ENCODE data around the gene THOC2. TPM values are rescaled to one million over a fixed set of nuclear protein-coding genes. Genes with fewer than 3 reads are reported as not detected.

Gene THOC2
- total and polyA plus RNA-seq, 2 donors (not counting 1 experiment from before 2014, with no cell fraction given), result 34.7 to 113 TPM

GRCh38 chrX:123720486-123720885, 12.4 kb downstream of the THOC2 start:
- Mint-ChIP-seq H3K4me3 (no peak overlapping the region), H3K4me1 (peaks cover 28% of the 10 kb centered on the region), H3K27ac (no peak overlapping the region), H3K27me3 (no peaks in the 10 kb centered on the region), H3K9me3 (ENCODE audit: insufficient read depth) (no peaks in the 10 kb centered on the region)
- DNase-seq (no peak), ATAC-seq (ENCODE audit: low read depth) (no peak)
- WGBS (ENCODE audit: insufficient coverage), result no CpG with 5 or more reads among the region's 2 CpGs
- H3K4me2 ChIP-seq (replicated peaks; ENCODE audit: low read depth, low read length, poor library complexity, severe bottlenecking), result no peak overlapping the region
- CTCF ChIA-PET, result no interaction called here
- H3K79me2 ChIP-seq (ENCODE audit: control insufficient read depth, insufficient read depth, low read length), result peaks cover 91% of the 10 kb centered on the region
- POLR2A ChIA-PET, result no interaction called here
- H3K9ac ChIP-seq (ENCODE audit: low read length), result no peak overlapping the region
- H4K20me1 ChIP-seq (ENCODE audit: control insufficient read depth, insufficient read depth, low read length, poor library complexity, severe bottlenecking), result peaks cover 6% of the 10 kb centered on the region
- peaks cover 0 to 3% (median 0%) of the 10 kb centered on the region in 3 donors for H3K9me3 ChIP-seq (ENCODE audit: control extremely low read depth in 1 of 3, control insufficient read depth in 2 of 3, insufficient read depth in 1 of 3, low read length in 2 of 3)
- no peaks in the 10 kb centered on the region for H3K36me3 ChIP-seq (replicated peaks in 1 of 2; ENCODE audit: control extremely low read depth in 1 of 2, control insufficient read depth in 1 of 2, extremely low read depth in 1 of 2, insufficient read depth in 2 of 2, low read length in 1 of 2)
- H3K27me3 ChIP-seq (replicated peaks in 1 of 4; ENCODE audit: control extremely low read depth in 1 of 4, control insufficient read depth in 3 of 4, insufficient read depth in 4 of 4, low read length in 3 of 4), result no peaks in the 10 kb centered on the region
- H2AFZ ChIP-seq (ENCODE audit: insufficient read depth, low read depth, low read length, poor library complexity, severe bottlenecking), result no peak overlapping the region
- H3K4me3 ChIP-seq (ENCODE audit: control extremely low read depth in 1 of 5, extremely low read depth in 1 of 5, insufficient read depth in 1 of 5, low read depth in 2 of 5, low read length in 4 of 5), result no peak overlapping the region
- no peak overlapping the region for H3K27ac ChIP-seq (ENCODE audit: low read length in 2 of 2)
- TF ChIP-seq EZH2 (IDR thresholded peaks at IDR 0.05; ENCODE audit: borderline replicate concordance, insufficient read depth, low read depth, low read length, poor library complexity, severe bottlenecking) (no peak), CTCF (IDR thresholded peaks at IDR 0.05) (no peak)
- H3K4me1 ChIP-seq (ENCODE audit: control insufficient read depth in 2 of 2, insufficient read depth in 2 of 2, low read length in 2 of 2), result no peaks in the 10 kb centered on the region
- intact Hi-C loops (cut with micrococcal nuclease), result no loop called here

- H3K79me2 ChIP-seq (ENCODE audit: control insufficient read depth, insufficient read depth, low read length), result peaks cover 64% of the 10 kb centered on the region
- POLR2A ChIA-PET, result no interaction called here
- no peak overlapping the region for H2AFZ ChIP-seq (ENCODE audit: insufficient read depth, low read depth, low read length, poor library complexity, severe bottlenecking)
- peaks cover 0 to 3% (median 0%) of the 10 kb centered on the region in 3 donors for H3K9me3 ChIP-seq (ENCODE audit: control extremely low read depth in 1 of 3, control insufficient read depth in 2 of 3, insufficient read depth in 1 of 3, low read length in 2 of 3)
- intact Hi-C loops (cut with micrococcal nuclease), result no loop called here
- peaks cover 3 to 8% of the 10 kb centered on the region in 2 donors for H3K4me1 ChIP-seq (ENCODE audit: control insufficient read depth in 2 of 2, insufficient read depth in 2 of 2, low read length in 2 of 2)
- H3K4me3 Mint-ChIP-seq, result no peak overlapping the region
- DNase-seq, result no peak
- no peaks in the 10 kb centered on the region for H3K27me3 Mint-ChIP-seq
- H4K20me1 ChIP-seq (ENCODE audit: control insufficient read depth, insufficient read depth, low read length, poor library complexity, severe bottlenecking), result no peaks in the 10 kb centered on the region
- no peak for ATAC-seq (ENCODE audit: low read depth)
- H3K27ac ChIP-seq (ENCODE audit: low read length in 2 of 2), result no peak overlapping the region
- no peaks in the 10 kb centered on the region for H3K9me3 Mint-ChIP-seq (ENCODE audit: insufficient read depth)
- H3K4me3 ChIP-seq (ENCODE audit: control extremely low read depth in 1 of 5, extremely low read depth in 1 of 5, insufficient read depth in 1 of 5, low read depth in 2 of 5, low read length in 4 of 5), result no peak overlapping the region
- TF ChIP-seq CTCF (IDR thresholded peaks at IDR 0.05) (no peak), EZH2 (IDR thresholded peaks at IDR 0.05; ENCODE audit: borderline replicate concordance, insufficient read depth, low read depth, low read length, poor library complexity, severe bottlenecking) (no peak)
- CTCF ChIA-PET, result no interaction called here
- H3K27me3 ChIP-seq (replicated peaks in 1 of 4; ENCODE audit: control extremely low read depth in 1 of 4, control insufficient read depth in 3 of 4, insufficient read depth in 4 of 4, low read length in 3 of 4), result no peaks in the 10 kb centered on the region
- H3K9ac ChIP-seq (ENCODE audit: low read length), result no peak overlapping the region
- peaks cover 0 to 4% of the 10 kb centered on the region in 2 experiments for H3K36me3 ChIP-seq (replicated peaks in 1 of 2; ENCODE audit: control extremely low read depth in 1 of 2, control insufficient read depth in 1 of 2, extremely low read depth in 1 of 2, insufficient read depth in 2 of 2, low read length in 1 of 2)
- H3K4me1 Mint-ChIP-seq, result peaks cover 27% of the 10 kb centered on the region
- H3K27ac Mint-ChIP-seq, result no peak overlapping the region
- H3K4me2 ChIP-seq (replicated peaks; ENCODE audit: low read depth, low read length, poor library complexity, severe bottlenecking), result peak overlapping the region; percentile 34
These were observed 19.0 kb downstream of the THOC2 start for GRCh38 chrX:123713841-123714240.

Measured in B cell (primary cell).